H1 (cell line): ENCODE results near the gene FGR. TPM values are rescaled to one million over a fixed set of nuclear protein-coding genes. Genes with fewer than 3 reads are reported as not detected.

Source experiments
- CTCF ChIA-PET: fragments of 300-600 bp; sonication (Branson Sonifier 250); formaldehyde crosslinking; loops from one replicate; lab custom pipeline; 2021; ENCODE audit not compliant: partially characterized antibody; lab: Charles Lee
- POLR2A ChIA-PET: fragments of 300-600 bp; sonication (Branson Sonifier 250); formaldehyde crosslinking; loops from one replicate; lab custom pipeline; 2021; ENCODE audit warnings: inconsistent platforms; ENCODE audit not compliant: partially characterized antibody; lab: Charles Lee
- DNase-seq, 2 experiments: peaks; one replicate each; pipeline versions ENCODE4 v3.0.0 to v3.0.0-alpha.2; 2010 to 2022; ENCODE audit warnings: low spot score in 2 of 2, low read depth in 1 of 2, mixed read lengths in 1 of 2
- FAIRE-seq: peaks from 2 replicates; lab custom pipeline; 2011; peaks lifted over from hg19 to GRCh38; lab: Jason Lieb, UNC
- H2AFZ ChIP-seq: 2 replicates; pipeline ENCODE4 v1.8.1; 2012; ENCODE audit warnings: low read length, inconsistent platforms
- H2AK5ac ChIP-seq: 2 replicates; pipeline ENCODE4 v1.6.1; 2013; ENCODE audit warnings: low read depth, low read length
- H2BK120ac ChIP-seq: replicated peaks from 2 replicates; pipeline ENCODE3; 2013; ENCODE audit warnings: low read depth, low read length, inconsistent platforms
- H2BK12ac ChIP-seq: 2 replicates; pipeline ENCODE4 v1.6.1; 2013; ENCODE audit warnings: low read depth, low read length
- H2BK15ac ChIP-seq: 2 replicates; pipeline ENCODE4 v1.6.1; 2013; ENCODE audit warnings: low read length
- H2BK20ac ChIP-seq: 2 replicates; pipeline ENCODE4 v1.6.1; 2013; ENCODE audit warnings: low read length
- H2BK5ac ChIP-seq: 2 replicates; pipeline ENCODE4 v1.6.1; 2013; ENCODE audit warnings: low read depth, low read length
- H3K14ac ChIP-seq: 2 replicates; pipeline ENCODE4 v1.6.1; 2013; ENCODE audit warnings: inconsistent platforms; ENCODE audit not compliant: insufficient read length
- H3K18ac ChIP-seq: 2 replicates; pipeline ENCODE4 v1.6.1; 2013; ENCODE audit warnings: low read length; ENCODE audit errors: extremely low read depth
- H3K23ac ChIP-seq: 2 replicates; pipeline ENCODE4 v1.6.1; 2013; ENCODE audit warnings: inconsistent platforms; ENCODE audit not compliant: insufficient read length
- H3K23me2 ChIP-seq: 2 replicates; pipeline ENCODE4 v1.6.1; 2013; ENCODE audit warnings: low read depth, low read length
- H3K27ac ChIP-seq: 2 replicates; pipeline ENCODE4 v1.6.1; 2011; ENCODE audit warnings: low read depth, low read length, inconsistent platforms
- H3K27me3 ChIP-seq, 4 experiments: replicated peaks in 1 of 4; 1 replicate in 1 of 4; 2 replicates in 3 of 4; pipeline versions ENCODE4 v1.6.1 to v1.8.1; 2011 to 2013; ENCODE audit warnings: low read length in 3 of 4, mild to moderate bottlenecking in 3 of 4, inconsistent platforms in 2 of 4, mixed read lengths in 2 of 4, moderate library complexity in 1 of 4; ENCODE audit not compliant: control insufficient read depth in 3 of 4, insufficient read depth in 3 of 4; ENCODE audit errors: extremely low read depth in 1 of 4
- H3K36me3 ChIP-seq, 4 experiments: 2 replicates each; pipeline versions ENCODE4 v1.6.1 to v1.8.1; 2011 to 2013; ENCODE audit warnings: mild to moderate bottlenecking in 4 of 4, low read length in 3 of 4, moderate library complexity in 2 of 4, control low read depth in 1 of 4, inconsistent platforms in 1 of 4; ENCODE audit not compliant: insufficient read depth in 4 of 4, control insufficient read depth in 2 of 4
- H3K4ac ChIP-seq: replicated peaks from 2 replicates; pipeline ENCODE3; 2013; ENCODE audit warnings: low read length, low read depth, mixed read lengths, inconsistent platforms; ENCODE audit not compliant: insufficient read length
- H3K4me1 ChIP-seq, 4 experiments: replicated peaks in 1 of 4; 1 replicate in 1 of 4; 2 replicates in 3 of 4; pipeline versions ENCODE4 v1.6.1 to v1.8.1; 2011 to 2013; ENCODE audit warnings: low read length in 3 of 4, inconsistent platforms in 2 of 4, mixed read lengths in 1 of 4; ENCODE audit not compliant: insufficient read depth in 4 of 4, control insufficient read depth in 3 of 4
- H3K4me2 ChIP-seq, 2 experiments: 2 replicates each; pipeline versions ENCODE4 v1.6.1 to v1.8.1; 2011 to 2013; ENCODE audit warnings: low read depth in 2 of 2, low read length in 2 of 2, control low read depth in 1 of 2, inconsistent platforms in 1 of 2, mild to moderate bottlenecking in 1 of 2; ENCODE audit not compliant: insufficient read depth in 1 of 2
- H3K4me3 ChIP-seq, 4 experiments: fragments of 200-600, 300-600 bp in 1 of 4; sonication (generic), shearing (Covaris generic), sonication (Bioruptor Twin) in 1 of 4; 2 replicates each; pipeline versions ENCODE4 v1.5.1 to v1.8.1; 2011 to 2016; ENCODE audit warnings: low read length in 4 of 4, low read depth in 3 of 4, control low read depth in 2 of 4, inconsistent platforms in 2 of 4, mild to moderate bottlenecking in 2 of 4, mixed read lengths in 1 of 4, moderate library complexity in 1 of 4; ENCODE audit not compliant: insufficient read depth in 2 of 4; ENCODE audit errors: extremely low read depth in 1 of 4
- H3K56ac ChIP-seq: replicated peaks from 2 replicates; pipeline ENCODE3; 2013; ENCODE audit warnings: low read depth, mild to moderate bottlenecking, mixed read lengths, low read length, inconsistent platforms; ENCODE audit not compliant: insufficient read length
- H3K79me1 ChIP-seq: 2 replicates; pipeline ENCODE4 v1.6.1; 2013; ENCODE audit warnings: low read depth, low read length, control low read depth
- H3K79me2 ChIP-seq, 2 experiments: 2 replicates each; pipeline versions ENCODE4 v1.6.1 to v1.8.1; 2012 to 2013; ENCODE audit warnings: low read length in 2 of 2, mild to moderate bottlenecking in 2 of 2, inconsistent platforms in 1 of 2; ENCODE audit not compliant: insufficient read depth in 2 of 2, control insufficient read depth in 1 of 2
- H3K9ac ChIP-seq, 4 experiments: replicated peaks in 1 of 4; 1 replicate in 1 of 4; 2 replicates in 3 of 4; pipeline versions ENCODE4 v1.6.1 to v1.8.1; 2011 to 2013; ENCODE audit warnings: low read depth in 3 of 4, low read length in 3 of 4, control low read depth in 2 of 4, mild to moderate bottlenecking in 2 of 4, moderate library complexity in 2 of 4, inconsistent platforms in 1 of 4; ENCODE audit errors: extremely low read depth in 1 of 4
- H3K9me3 ChIP-seq, 2 experiments: 2 replicates each; pipeline versions ENCODE4 v1.6.1 to v1.8.1; 2012 to 2013; ENCODE audit warnings: mild to moderate bottlenecking in 2 of 2, moderate library complexity in 2 of 2, control low read depth in 1 of 2, inconsistent platforms in 1 of 2, low read depth in 1 of 2, low read length in 1 of 2, mixed read lengths in 1 of 2; ENCODE audit not compliant: insufficient read depth in 2 of 2
- H4K20me1 ChIP-seq, 2 experiments: replicated peaks in 1 of 2; 2 replicates each; pipeline versions ENCODE3 to v1.8.1; 2011 to 2013; ENCODE audit warnings: inconsistent platforms in 2 of 2, low read length in 2 of 2, mild to moderate bottlenecking in 1 of 2; ENCODE audit not compliant: insufficient read depth in 2 of 2, control insufficient read depth in 1 of 2
- H4K5ac ChIP-seq: 2 replicates; pipeline ENCODE4 v1.6.1; 2013; ENCODE audit warnings: low read length, low read depth, mixed read lengths, inconsistent platforms; ENCODE audit not compliant: insufficient read length
- H4K8ac ChIP-seq: 2 replicates; pipeline ENCODE4 v1.8.0; 2013; ENCODE audit warnings: mild to moderate bottlenecking, moderate library complexity, low read length, inconsistent platforms; ENCODE audit not compliant: insufficient read depth; ENCODE audit errors: extremely low read depth
- H4K91ac ChIP-seq: replicated peaks from 2 replicates; pipeline ENCODE3; 2013; ENCODE audit warnings: low read length, mixed read lengths, inconsistent platforms; ENCODE audit not compliant: insufficient read length
- BCL11A ChIP-seq, 2 experiments: IDR thresholded peaks; one replicate each; pipeline ENCODE4 v1.6.1; 2011; ENCODE audit warnings: low read depth in 2 of 2, low read length in 2 of 2, mild to moderate bottlenecking in 2 of 2
- CBX5 ChIP-seq: fragments of 300-800, 300-1000 bp; sonication (generic); IDR thresholded peaks from 2 replicates; pipeline ENCODE4 v1.7.1; 2016; ENCODE audit warnings: antibody characterized with exemption, low read length, low read depth
- CBX8 ChIP-seq: fragments of 300-800, 300-1000 bp; sonication (generic); IDR thresholded peaks from 2 replicates; pipeline ENCODE4 v1.7.1; 2016; ENCODE audit warnings: low read depth, low read length, borderline replicate concordance
- CEBPB ChIP-seq: IDR thresholded peaks from 2 replicates; pipeline ENCODE4 v1.6.1; 2012; ENCODE audit warnings: low read depth, low read length
- HDAC2 ChIP-seq, 2 experiments: fragments of 300-600 bp in 1 of 2; sonication (generic) in 1 of 2; IDR thresholded peaks; 2 replicates each; pipeline ENCODE4 v1.6.1; 2011 to 2012; ENCODE audit warnings: low read depth in 2 of 2, low read length in 2 of 2, mild to moderate bottlenecking in 2 of 2, moderate library complexity in 2 of 2, borderline replicate concordance in 1 of 2, inconsistent platforms in 1 of 2
- JUN ChIP-seq: IDR thresholded peaks from 2 replicates; pipeline ENCODE4 v1.6.1; 2011; ENCODE audit warnings: low read depth, mild to moderate bottlenecking, improper control_type of control experiment, low read length
- JUND ChIP-seq: IDR thresholded peaks from 2 replicates; pipeline ENCODE4 v1.6.1; 2011; ENCODE audit warnings: mild to moderate bottlenecking, improper control_type of control experiment, low read length
- MAFK ChIP-seq: IDR thresholded peaks from 2 replicates; pipeline ENCODE4 v1.6.1; 2012; ENCODE audit warnings: low read depth, mild to moderate bottlenecking, improper control_type of control experiment, low read length
- POU5F1 ChIP-seq: IDR thresholded peaks from 2 replicates; pipeline ENCODE4 v1.6.1; 2011; ENCODE audit warnings: low read depth, mild to moderate bottlenecking, low read length, moderate library complexity
- RAD21 ChIP-seq, 2 experiments: IDR thresholded peaks in 1 of 2; conservative IDR thresholded peaks in 1 of 2; 2 replicates each; pipeline ENCODE4 v1.6.1; 2011; ENCODE audit warnings: low read depth in 2 of 2, low read length in 2 of 2, improper control_type of control experiment in 1 of 2, inconsistent platforms in 1 of 2, mild to moderate bottlenecking in 1 of 2, moderate library complexity in 1 of 2
- RBBP5 ChIP-seq: IDR thresholded peaks from 2 replicates; pipeline ENCODE4 v1.7.1; 2012; ENCODE audit warnings: low read depth, mild to moderate bottlenecking, inconsistent platforms, low read length, moderate library complexity, borderline replicate concordance
- SAP30 ChIP-seq: fragments of 300-600 bp; sonication (generic); IDR thresholded peaks from 2 replicates; pipeline ENCODE4 v1.7.1; 2012; ENCODE audit warnings: low read length, moderate library complexity, mild to moderate bottlenecking, inconsistent platforms; ENCODE audit not compliant: insufficient read depth, insufficient replicate concordance
- SP2 ChIP-seq: IDR thresholded peaks from 2 replicates; pipeline ENCODE4 v1.6.1; 2012; ENCODE audit warnings: mild to moderate bottlenecking, low read length, inconsistent platforms
- WGBS, 2 experiments: shearing (Covaris generic) in 1 of 2; methylation state at CpG; one replicate each; pipeline versions ENCODE4 v1.1.6 to v1.1.7; 2013 to 2015; ENCODE audit warnings: low lambda C conversion rate in 2 of 2, mixed read lengths in 2 of 2, inconsistent platforms in 1 of 2, low coverage in 1 of 2, missing lambda C conversion rate in 1 of 2; ENCODE audit not compliant: insufficient replicate concordance in 2 of 2, insufficient coverage in 1 of 2, insufficient read length in 1 of 2; ENCODE audit errors: extremely low coverage in 1 of 2, missing lambda C conversion rate in 1 of 2; 5-methylcytosine and 5-hydroxymethylcytosine counted together
- polyA plus RNA-seq, 7 experiments: library from polyadenylated mRNA; depleted of rRNA in 3 of 7; stranded (reverse) in 5 of 7; unstranded in 2 of 7; fragments of >200 nt in 5 of 7; fragments of 200-250 nt in 2 of 7; gene quantifications; 1 replicate in 5 of 7; 2 replicates in 1 of 7; 4 replicates in 1 of 7; pipeline versions ENCODE4 v1.2.1 to v1.2.3, GENCODE V29; 2011 to 2013; ENCODE audit warnings: missing spikeins in 2 of 7, mixed read lengths in 2 of 7
- total RNA-seq: library from RNA; stranded (reverse); fragmentation: NEBNext Ultra II Directional; extraction: Animal tissue kit (Norgen Biotek cat#: 25700); gene quantifications from 2 replicates; pipeline ENCODE4 v1.2.1, GENCODE V29; 2021

FGR gene
- total and polyA plus RNA-seq, 2 of the 8 experiments (the other 6 are each of a cell fraction or from before 2014, with no cell fraction given): 0.22 to 0.95 TPM

GRCh38 chr1:27585684-27586083 is 49.3 kb downstream of the FGR start:
- H2AFZ ChIP-seq: no peak overlapping the region
- no peak overlapping the region for H3K14ac ChIP-seq
- H2BK15ac ChIP-seq: no peak overlapping the region
- no peak overlapping the region for H3K56ac ChIP-seq
- ChIA-PET CTCF (interaction anchor here (0.9 to 56.1 kb wide), 8 partner anchors 9 to 243 kb away, joined by 3 to 1807 read pairs (median 6); partner anchors contain the start of gene AHDC1), POLR2A (interaction anchor here (1.2 to 25.0 kb wide), 4 partner anchors 10 to 56 kb away, joined by 3 to 355 read pairs (median 178); no protein-coding TSS in a partner anchor)
- no peak overlapping the region for H2BK12ac ChIP-seq
- no peak overlapping the region for H2BK5ac ChIP-seq
- H3K4me3 ChIP-seq: no peak overlapping the region
- no peak overlapping the region for H2BK120ac ChIP-seq
- no peak overlapping the region for H3K23ac ChIP-seq
- no peaks in the 10 kb centered on the region for H3K9me3 ChIP-seq
- H2BK20ac ChIP-seq: no peak overlapping the region
- FAIRE-seq (no peak), DNase-seq (no peak)
- no peak overlapping the region for H4K5ac ChIP-seq
- H4K20me1 ChIP-seq: peaks cover 15 to 29% of the 10 kb centered on the region in 2 experiments
- no peak overlapping the region for H2AK5ac ChIP-seq
- H3K23me2 ChIP-seq: no peaks in the 10 kb centered on the region; the same call in 1 of the 2 replicates
- no peak overlapping the region for H3K9ac ChIP-seq
- no peak overlapping the region for H4K8ac ChIP-seq
- H3K79me2 ChIP-seq: peaks cover 3 to 44% of the 10 kb centered on the region in 2 experiments; a peak in 2 of 4 replicates
- H3K27me3 ChIP-seq: peaks cover 0 to 2% (median 0%) of the 10 kb centered on the region in 4 experiments; a peak in 1 of 7 replicates
- no peak overlapping the region for H4K91ac ChIP-seq
- peaks cover 0 to 10% (median 0%) of the 10 kb centered on the region in 4 experiments; a peak in 1 of 8 replicates for H3K36me3 ChIP-seq
- WGBS, 2 experiments: 84% methylated on average over 3 of the region's 3 CpGs; no CpG with 5 or more reads in 1 of the 2 experiments
- no peak overlapping the region for H3K4me2 ChIP-seq
- no peak overlapping the region for H3K27ac ChIP-seq
- H3K79me1 ChIP-seq: peaks cover 22% of the 10 kb centered on the region
- H3K4ac ChIP-seq: no peak overlapping the region
- H3K4me1 ChIP-seq: peaks cover 0 to 10% (median 5%) of the 10 kb centered on the region in 4 experiments; a peak in 6 of 7 replicates
- no peak overlapping the region for H3K18ac ChIP-seq
- no peak for TF ChIP-seq RBBP5
- TF ChIP-seq MAFK: no peak
- no peak for TF ChIP-seq SAP30
- no peak for TF ChIP-seq SP2
- TF ChIP-seq CBX8: no peak
- TF ChIP-seq BCL11A (IDR thresholded peaks at IDR 0.05; ENCODE audit: low read depth in 2 of 2, low read length in 2 of 2): no peak
- TF ChIP-seq HDAC2 (IDR thresholded peaks at IDR 0.05; ENCODE audit: borderline replicate concordance in 1 of 2, low read depth in 2 of 2, low read length in 2 of 2): no peak
- no peak for TF ChIP-seq JUND
- TF ChIP-seq RAD21 (IDR thresholded peaks at IDR 0.05 in 1 of 2, conservative IDR thresholded peaks at IDR 0.05 in 1 of 2; ENCODE audit: low read depth in 2 of 2, low read length in 2 of 2): no peak
- TF ChIP-seq CBX5: no peak
- TF ChIP-seq JUN: no peak
- no peak for TF ChIP-seq POU5F1
- TF ChIP-seq CEBPB: no peak
